B cell (primary cell): ENCODE data around the gene ZNF688. TPM values are rescaled to one million over a fixed set of nuclear protein-coding genes. Genes with fewer than 3 reads are reported as not detected.

Experiments used
- ATAC-seq: fragments of 200-7000 bp; cut with Tn5 transposase; one replicate; pipeline ENCODE4 v1.10.0; 2021; ENCODE audit warnings: low read depth, mild to moderate bottlenecking, moderate number of reproducible peaks, moderate library complexity
- CTCF ChIA-PET: fragments of 350-600 bp; sonication (Branson Sonifier 250); formaldehyde crosslinking; loops from one replicate; lab custom pipeline; 2021; ENCODE audit warnings: antibody characterized with exemption, inconsistent platforms; lab: Charles Lee
- POLR2A ChIA-PET: fragments of 350-600 bp; sonication (Branson Sonifier 250); formaldehyde crosslinking; loops from one replicate; lab custom pipeline; 2021; ENCODE audit warnings: antibody characterized with exemption; lab: Charles Lee
- DNase-seq: peaks from one replicate; pipeline ENCODE4 v3.0.0; 2013
- H2AFZ ChIP-seq: 2 replicates; pipeline ENCODE4 v1.6.1; 2012; ENCODE audit warnings: mild to moderate bottlenecking, low read depth, low read length; ENCODE audit not compliant: insufficient read depth, poor library complexity, severe bottlenecking
- H3K27ac ChIP-seq, 2 donors: 1 replicate in 1 of 2; 2 replicates in 1 of 2; pipeline ENCODE4 v1.5.1; 2012 to 2013; ENCODE audit warnings: low read length in 2 of 2, mild to moderate bottlenecking in 2 of 2, moderate library complexity in 1 of 2
- H3K27me3 ChIP-seq, 4 experiments: fragments of 200-600 bp in 1 of 4; sonication (generic) in 1 of 4; replicated peaks in 1 of 4; 1 replicate in 2 of 4; 2 replicates in 2 of 4; pipeline versions ENCODE4 v1.6.1 to v1.7.0; 2013 to 2016; ENCODE audit warnings: low read length in 3 of 4, mild to moderate bottlenecking in 2 of 4, mixed read lengths in 1 of 4, moderate library complexity in 1 of 4; ENCODE audit not compliant: insufficient read depth in 4 of 4, control insufficient read depth in 3 of 4; ENCODE audit errors: control extremely low read depth in 1 of 4
- H3K36me3 ChIP-seq, 2 experiments: replicated peaks in 1 of 2; 1 replicate in 1 of 2; 2 replicates in 1 of 2; pipeline versions ENCODE4 v1.6.1 to v1.7.1; 2013; ENCODE audit warnings: low read length in 1 of 2; ENCODE audit not compliant: insufficient read depth in 2 of 2, control insufficient read depth in 1 of 2; ENCODE audit errors: control extremely low read depth in 1 of 2, extremely low read depth in 1 of 2
- H3K4me1 ChIP-seq, 2 donors: fragments of 200-600 bp in 1 of 2; sonication (generic) in 1 of 2; 1 replicate in 1 of 2; 2 replicates in 1 of 2; pipeline versions ENCODE4 v1.5.1 to v1.6.1; 2013 to 2017; ENCODE audit warnings: low read length in 2 of 2; ENCODE audit not compliant: control insufficient read depth in 2 of 2, insufficient read depth in 2 of 2
- H3K4me2 ChIP-seq: replicated peaks from 2 replicates; pipeline ENCODE3; 2012; ENCODE audit warnings: mild to moderate bottlenecking, low read depth, low read length; ENCODE audit not compliant: poor library complexity, severe bottlenecking
- H3K4me3 ChIP-seq, 5 experiments: fragments of 200-600 bp in 1 of 5; sonication (generic) in 1 of 5; 1 replicate in 3 of 5; 2 replicates in 2 of 5; pipeline versions ENCODE4 v1.5.1 to v1.7.0; 2011 to 2016; ENCODE audit warnings: low read length in 4 of 5, mild to moderate bottlenecking in 4 of 5, low read depth in 2 of 5, control low read depth in 1 of 5, moderate library complexity in 1 of 5; ENCODE audit not compliant: insufficient read depth in 1 of 5; ENCODE audit errors: control extremely low read depth in 1 of 5, extremely low read depth in 1 of 5
- H3K79me2 ChIP-seq: fragments of 200-600 bp; sonication (generic); one replicate; pipeline ENCODE4 v1.6.0; 2016; ENCODE audit warnings: low read length; ENCODE audit not compliant: control insufficient read depth, insufficient read depth
- H3K9ac ChIP-seq: fragments of 200-600 bp; sonication (generic); 2 replicates; pipeline ENCODE4 v1.6.1; 2017; ENCODE audit warnings: mild to moderate bottlenecking, low read length, moderate library complexity
- H3K9me3 ChIP-seq, 3 donors: one replicate each; pipeline versions ENCODE4 v1.6.1 to v1.7.1; 2013; ENCODE audit warnings: low read length in 2 of 3; ENCODE audit not compliant: control insufficient read depth in 2 of 3, insufficient read depth in 1 of 3; ENCODE audit errors: control extremely low read depth in 1 of 3
- H4K20me1 ChIP-seq: 2 replicates; pipeline ENCODE4 v1.6.0; 2012; ENCODE audit warnings: mild to moderate bottlenecking, low read length; ENCODE audit not compliant: insufficient read depth, control insufficient read depth, poor library complexity, severe bottlenecking
- H3K27ac Mint-ChIP-seq: one replicate; pipeline ENCODE4 v1.8.0; 2021; ENCODE audit warnings: mixed read lengths
- H3K27me3 Mint-ChIP-seq: one replicate; pipeline ENCODE4 v1.8.0; 2021; ENCODE audit warnings: mixed read lengths
- H3K4me1 Mint-ChIP-seq: one replicate; pipeline ENCODE4 v1.8.0; 2021; ENCODE audit warnings: mixed read lengths
- H3K4me3 Mint-ChIP-seq: one replicate; pipeline ENCODE4 v1.8.0; 2021; ENCODE audit warnings: mixed read lengths
- H3K9me3 Mint-ChIP-seq: one replicate; pipeline ENCODE4 v1.8.0; 2022; ENCODE audit warnings: mixed read lengths; ENCODE audit not compliant: insufficient read depth
- EZH2 ChIP-seq: IDR thresholded peaks from 2 replicates; pipeline ENCODE4 v1.6.1; 2012; ENCODE audit warnings: borderline replicate concordance, low read depth, mild to moderate bottlenecking, moderate library complexity, low read length; ENCODE audit not compliant: insufficient read depth, poor library complexity, severe bottlenecking
- WGBS: methylation state at CpG from one replicate; pipeline ENCODE4 v1.1.5; 2013; ENCODE audit warnings: missing lambda C conversion rate; ENCODE audit not compliant: insufficient coverage; 5-methylcytosine and 5-hydroxymethylcytosine counted together
- intact Hi-C: fragments of 100-400 bp; cut with micrococcal nuclease; formaldehyde crosslinking; loops from one replicate; pipeline ENCODE4 v1.10.0; 2022
- polyA plus RNA-seq: library from polyadenylated mRNA; depleted of rRNA; stranded (reverse); fragments of >200 nt; gene quantifications from 2 replicates; pipeline ENCODE4 v1.2.3, GENCODE V29; 2012
- total RNA-seq, 2 donors: library from RNA; stranded (reverse); fragments of 120-200 nt in 1 of 2; gene quantifications; 1 replicate in 1 of 2; 2 replicates in 1 of 2; pipeline versions ENCODE4 v1.2.3 to v1.2.4, GENCODE V29; 2013 to 2022
- TF ChIP-seq, protein P1 (sequence below): fragments of 200-600 bp; IDR thresholded peaks from one replicate; pipeline ENCODE4 v1.8.0; 2022; ENCODE audit warnings: antibody characterized with exemption, mild to moderate bottlenecking

Gene ZNF688
- total and polyA plus RNA-seq, 2 donors (not counting 1 experiment from before 2014, with no cell fraction given), result 20.6 to 23.1 TPM

GRCh38 chr16:30533748-30534367, 37.7 kb downstream of the ZNF688 start:
- TF ChIP-seq, protein P1, sequence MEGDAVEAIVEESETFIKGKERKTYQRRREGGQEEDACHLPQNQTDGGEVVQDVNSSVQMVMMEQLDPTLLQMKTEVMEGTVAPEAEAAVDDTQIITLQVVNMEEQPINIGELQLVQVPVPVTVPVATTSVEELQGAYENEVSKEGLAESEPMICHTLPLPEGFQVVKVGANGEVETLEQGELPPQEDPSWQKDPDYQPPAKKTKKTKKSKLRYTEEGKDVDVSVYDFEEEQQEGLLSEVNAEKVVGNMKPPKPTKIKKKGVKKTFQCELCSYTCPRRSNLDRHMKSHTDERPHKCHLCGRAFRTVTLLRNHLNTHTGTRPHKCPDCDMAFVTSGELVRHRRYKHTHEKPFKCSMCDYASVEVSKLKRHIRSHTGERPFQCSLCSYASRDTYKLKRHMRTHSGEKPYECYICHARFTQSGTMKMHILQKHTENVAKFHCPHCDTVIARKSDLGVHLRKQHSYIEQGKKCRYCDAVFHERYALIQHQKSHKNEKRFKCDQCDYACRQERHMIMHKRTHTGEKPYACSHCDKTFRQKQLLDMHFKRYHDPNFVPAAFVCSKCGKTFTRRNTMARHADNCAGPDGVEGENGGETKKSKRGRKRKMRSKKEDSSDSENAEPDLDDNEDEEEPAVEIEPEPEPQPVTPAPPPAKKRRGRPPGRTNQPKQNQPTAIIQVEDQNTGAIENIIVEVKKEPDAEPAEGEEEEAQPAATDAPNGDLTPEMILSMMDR, result no peak
- TF ChIP-seq EZH2, result no peak

DNA sequence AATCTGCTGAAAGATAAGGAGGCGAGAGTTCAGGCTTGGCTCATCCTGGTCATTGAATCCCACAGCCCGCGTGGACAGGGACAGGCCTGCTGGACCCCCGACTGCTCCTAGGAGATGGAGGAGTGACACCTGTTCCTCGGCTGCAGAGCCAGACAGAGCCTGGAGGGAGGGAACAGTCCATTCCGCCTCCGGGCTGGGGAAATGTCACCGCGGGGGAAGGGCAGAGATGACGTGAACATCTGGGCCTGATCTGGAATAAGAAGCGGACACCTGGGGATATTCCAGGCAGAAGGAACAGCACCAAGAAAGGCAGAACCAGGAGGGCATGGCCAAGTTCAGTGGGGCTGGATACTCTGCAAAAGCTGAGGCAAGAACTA, 38.4 kb downstream of the ZNF688 start:
- Mint-ChIP-seq H3K27ac (peak overlapping the region; percentile 72), H3K4me3 (peak overlapping the region; percentile 78), H3K9me3 (no peaks in the 10 kb centered on the region), H3K27me3 (no peaks in the 10 kb centered on the region), H3K4me1 (peaks cover 39% of the 10 kb centered on the region)
- 98% methylated on average over 10 of the region's 11 CpGs for WGBS
- Histone ChIP-seq H3K9ac (no peak overlapping the region), H3K79me2 (peaks cover 39% of the 10 kb centered on the region), H3K27ac (no peak overlapping the region), H3K4me1 (peaks cover 14 to 34% of the 10 kb centered on the region in 2 donors), H3K9me3 (no peaks in the 10 kb centered on the region), H3K4me2 (peak overlapping the region; percentile 80), H3K27me3 (no peaks in the 10 kb centered on the region), H2AFZ (no peak overlapping the region), H4K20me1 (no peaks in the 10 kb centered on the region), H3K36me3 (peaks cover 0 to 9% of the 10 kb centered on the region in 2 experiments), H3K4me3 (no peak overlapping the region)
- ATAC-seq (no peak), DNase-seq (no peak)
- CTCF ChIA-PET, result interaction anchor here (0.6 to 4.0 kb wide), 4 partner anchors 25 to 163 kb away, joined by 3 to 55 read pairs (median 32); partner anchors contain the start of genes DCTPP1 and ZNF764
- TF ChIP-seq, protein P1, result no peak
- no peak for TF ChIP-seq EZH2
- POLR2A ChIA-PET, result interaction anchor here (1.1 to 3.5 kb wide), 2 partner anchors 25 to 39 kb away, joined by 3 to 38 read pairs; partner anchors contain the start of gene ZNF764
- intact Hi-C loops, result no loop called here

More at GRCh38 chr16:30533748-30534367, 37.7 kb downstream of the ZNF688 start:
- Mint-ChIP-seq H3K9me3 (no peaks in the 10 kb centered on the region), H3K4me1 (peaks cover 34% of the 10 kb centered on the region), H3K27me3 (no peaks in the 10 kb centered on the region), H3K4me3 (peak overlapping the region; percentile 98), H3K27ac (peak overlapping the region; percentile 87)
- peak; percentile 33 for DNase-seq
- Histone ChIP-seq H3K4me2 (peak overlapping the region; percentile 80), H3K27ac (peak overlapping the region; percentile 89 to 94), H3K9me3 (no peaks in the 10 kb centered on the region), H3K79me2 (peaks cover 43% of the 10 kb centered on the region), H3K9ac (peak overlapping the region; percentile 79), H2AFZ (peak overlapping the region; percentile 82), H3K4me3 (peak overlapping the region in 4 of 5 experiments; percentile 84 to 93 (median 90)), H3K27me3 (no peaks in the 10 kb centered on the region), H4K20me1 (no peaks in the 10 kb centered on the region), H3K4me1 (peaks cover 8 to 27% of the 10 kb centered on the region in 2 donors), H3K36me3 (peaks cover 0 to 9% of the 10 kb centered on the region in 2 experiments)
- intact Hi-C loops, result loop anchor here (2.0 kb wide), 1 partner anchor 125 kb away; the partner anchor contains the start of gene FBRS
- WGBS, result 17% methylated on average over 26 of the region's 29 CpGs
- no peak for ATAC-seq
- ChIA-PET POLR2A (interaction anchor here (0.8 to 3.5 kb wide), 10 partner anchors 9 to 116 kb away, joined by 3 to 38 read pairs (median 5); partner anchors contain the start of genes DCTPP1, ITGAL and ZNF764), CTCF (interaction anchor here (0.6 to 4.0 kb wide), 8 partner anchors 24 to 162 kb away, joined by 3 to 55 read pairs (median 14); partner anchors contain the start of genes DCTPP1 and ZNF764)
